HG02885 (cell line): Measurements from ENCODE around the gene DARS1.

Experiments
- ATAC-seq: cut with Tn5 transposase; IDR thresholded peaks from one replicate; pipeline ENCODE4 v1.9.1; 2021; ENCODE audit warnings: mild to moderate bottlenecking; ENCODE audit not compliant: unreplicated experiment, poor library complexity

Gene DARS1

GRCh38 chr2:135948642-135949355 lies 36.6 kb downstream of the DARS1 start:
- peak; percentile 64 for ATAC-seq

GRCh38 chr2:135948141-135948540 lies 37.3 kb downstream of the DARS1 start:
- no peak for ATAC-seq

GRCh38 chr2:135947483-135947882 lies 37.9 kb downstream of the DARS1 start:
- ATAC-seq = no peak

DNA sequence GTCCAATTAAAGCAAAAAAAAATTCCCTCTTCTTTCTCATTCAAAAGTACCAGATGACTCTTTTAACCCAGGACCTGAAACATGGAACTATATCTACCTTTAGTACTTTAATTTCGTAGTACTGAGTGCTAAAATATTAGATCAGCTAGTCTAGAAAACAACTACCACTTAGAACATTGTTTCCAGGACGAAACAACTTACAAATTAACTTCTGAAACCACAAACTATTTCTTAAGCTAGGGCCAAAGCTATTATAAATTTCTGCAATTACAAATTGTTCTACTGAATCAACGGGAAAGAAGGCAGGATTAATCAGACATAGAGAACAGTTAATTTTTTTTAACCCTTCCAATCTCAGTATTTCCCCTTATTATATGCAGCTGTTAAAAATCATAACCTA lies 39.9 kb downstream of the DARS1 start:
- ATAC-seq = no peak

- ATAC-seq = no peak
Measured at GRCh38 chr2:135944625-135945024, 40.8 kb downstream of the DARS1 start.

DNA sequence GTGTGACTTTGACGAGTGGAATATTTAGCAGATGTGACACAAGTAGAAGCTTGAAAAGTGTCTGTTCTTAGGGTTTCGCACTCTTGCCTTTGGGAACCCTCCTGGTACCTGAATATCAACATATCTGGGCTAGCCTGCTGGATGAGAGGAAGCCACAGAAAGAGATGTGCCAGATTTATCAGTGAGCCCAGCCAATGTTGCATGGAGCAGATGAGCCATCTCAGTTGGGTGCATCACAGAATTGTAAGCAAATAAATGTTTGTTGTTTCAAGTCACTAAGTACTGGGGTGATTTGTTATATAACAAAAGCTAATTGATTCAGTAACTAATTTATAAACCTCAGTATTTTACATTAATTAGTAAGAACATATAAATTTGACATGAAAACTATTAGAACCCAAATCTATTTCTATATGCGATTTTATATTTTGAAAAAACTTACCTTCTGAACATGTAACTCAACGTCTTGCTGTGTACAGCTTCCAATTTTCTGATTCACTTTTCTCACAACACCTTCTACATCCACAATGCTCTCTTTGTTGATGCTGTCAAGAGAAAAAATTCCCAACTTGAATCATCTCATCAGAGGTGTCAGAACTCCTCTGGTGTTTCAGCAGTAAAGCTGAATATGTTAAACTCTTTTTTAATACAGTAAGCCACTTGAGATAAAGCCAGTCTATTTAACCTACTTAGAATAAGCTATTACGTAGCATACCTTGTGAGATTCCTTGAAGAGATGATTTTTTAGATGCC lies 42.3 kb downstream of the DARS1 start:
- ATAC-seq = no peak

GRCh38 chr2:135936524-135936923 lies 48.9 kb downstream of the DARS1 start:
- ATAC-seq = no peak

DNA sequence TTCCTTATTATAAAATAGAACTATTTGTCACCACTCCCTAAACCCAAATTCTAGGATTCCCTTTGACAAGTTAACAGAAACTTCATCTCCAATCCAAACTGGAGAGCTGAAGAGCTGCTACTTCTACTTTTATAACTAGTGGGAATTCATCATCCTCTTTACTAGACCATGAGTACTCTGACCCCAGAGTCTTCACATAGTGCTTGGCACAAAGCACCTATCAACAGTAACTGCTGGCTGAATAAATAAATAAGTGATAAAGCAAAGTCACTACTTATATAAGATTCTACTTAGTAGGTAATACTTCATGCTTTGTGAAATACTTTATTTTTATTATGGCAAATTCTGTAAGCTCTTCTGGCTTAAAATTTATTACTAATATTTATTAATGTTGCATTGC lies 49.5 kb downstream of the DARS1 start:
- ATAC-seq = no peak

DNA sequence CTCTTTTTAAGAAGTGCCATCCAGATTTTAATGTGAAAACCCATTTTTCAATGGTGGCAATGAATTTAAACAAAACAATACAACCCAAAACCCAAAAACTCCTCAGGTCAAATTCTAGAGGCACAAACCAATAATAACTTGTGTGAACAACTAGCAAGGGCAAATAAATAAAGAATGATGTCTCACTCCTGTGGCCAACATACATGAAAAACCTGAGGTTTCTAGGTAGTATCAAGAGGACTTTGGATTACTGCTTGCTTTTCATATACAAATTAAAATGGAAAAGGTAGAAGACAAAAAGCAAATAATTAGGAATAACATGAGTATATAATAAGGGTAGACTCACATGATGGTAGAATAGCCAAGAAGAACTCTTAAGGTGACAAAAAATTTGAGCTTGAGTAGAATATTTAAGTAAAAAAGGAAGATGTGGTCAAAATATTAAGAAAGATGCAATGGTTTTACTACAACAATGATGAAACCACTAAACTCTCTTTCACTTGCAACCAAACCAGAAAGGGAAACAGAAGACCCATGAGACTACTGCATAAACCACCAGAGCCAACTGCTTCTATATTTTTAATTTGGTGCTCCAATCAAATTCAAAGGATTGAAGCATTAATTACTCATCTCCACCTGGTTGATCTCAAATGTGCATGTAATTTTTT lies 53.5 kb downstream of the DARS1 start:
- ATAC-seq = peak; percentile 92

DNA sequence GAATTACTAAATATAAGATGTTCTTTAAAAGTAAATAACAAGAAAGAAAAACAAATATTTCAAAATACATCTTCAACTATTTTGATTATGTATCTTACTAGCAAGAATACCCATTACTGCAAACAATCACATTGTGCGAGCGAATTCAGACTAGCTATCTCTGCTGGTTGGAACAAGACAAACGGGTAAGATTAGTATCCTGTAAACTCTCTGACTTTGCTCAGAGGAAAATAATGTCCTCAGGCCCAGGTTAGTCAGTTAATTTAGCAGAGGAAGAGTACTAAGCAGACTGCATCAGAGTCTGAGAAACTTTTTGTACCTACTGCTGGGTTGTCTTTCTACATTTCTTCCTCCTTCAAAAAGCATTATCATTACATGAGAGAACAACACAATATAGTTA lies 58.8 kb downstream of the DARS1 start:
- no peak for ATAC-seq

- no peak for ATAC-seq
Measured at GRCh38 chr2:135925571-135925970, 59.9 kb downstream of the DARS1 start.

- no peak for ATAC-seq
Measured at GRCh38 chr2:135916207-135916606, 69.2 kb downstream of the DARS1 start.

GRCh38 chr2:135914485-135914884 lies 70.9 kb downstream of the DARS1 start:
- no peak for ATAC-seq

- no peak for ATAC-seq
Measured at GRCh38 chr2:135913727-135914365, 71.6 kb downstream of the DARS1 start.

DNA sequence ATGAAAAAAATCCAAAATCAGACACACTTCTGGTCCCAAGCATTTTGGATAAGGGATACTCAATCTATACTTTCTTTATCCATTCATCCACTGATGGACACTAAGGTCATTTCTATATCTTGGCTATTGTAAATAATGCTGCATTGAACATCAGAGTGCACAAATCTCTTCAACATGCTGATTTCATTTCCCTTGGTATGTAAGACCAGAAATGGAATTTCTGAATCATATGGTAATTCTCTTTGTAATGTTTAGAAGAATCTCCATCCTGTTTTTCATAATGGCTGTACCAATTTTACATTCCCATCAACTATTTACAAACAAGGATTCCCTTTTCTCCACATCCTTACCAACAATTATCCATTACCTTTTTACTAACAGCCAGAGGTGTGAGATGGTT lies 75.5 kb downstream of the DARS1 start:
- no peak for ATAC-seq

GRCh38 chr2:135905679-135906078 lies 79.7 kb downstream of the DARS1 start:
- no peak for ATAC-seq

- no peak for ATAC-seq
Measured at GRCh38 chr2:135904341-135904989, 81.0 kb downstream of the DARS1 start.

- ATAC-seq = no peak
Measured at GRCh38 chr2:135903650-135904049, 81.8 kb downstream of the DARS1 start.

- ATAC-seq = no peak
Measured at GRCh38 chr2:135899567-135899966, 85.9 kb downstream of the DARS1 start.

DNA sequence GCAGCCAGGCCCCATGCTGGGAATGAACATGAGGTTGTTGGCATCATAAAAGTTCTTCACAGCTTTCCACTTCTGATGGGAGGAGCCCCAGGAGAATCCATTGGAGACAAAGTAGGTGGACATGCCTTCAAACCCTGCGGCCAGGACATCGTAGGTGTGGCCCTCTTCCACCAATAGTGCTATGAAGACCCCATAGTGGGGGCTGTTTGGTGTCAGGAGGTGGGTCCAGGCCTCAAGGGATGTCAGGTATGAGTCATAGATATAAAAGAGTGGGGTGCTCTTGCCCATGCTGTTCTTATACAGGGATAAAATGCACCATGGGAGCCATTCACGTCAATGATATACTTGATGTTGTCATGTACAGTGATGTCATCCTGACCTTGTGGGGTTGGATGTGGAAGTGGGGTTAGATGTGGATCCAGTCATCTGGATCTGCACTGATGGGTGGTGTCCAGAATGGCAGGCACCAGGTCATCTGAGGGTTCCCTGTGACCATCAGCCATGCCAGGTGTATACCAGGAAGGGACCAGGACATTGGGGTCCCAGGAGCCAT lies 87.1 kb downstream of the DARS1 start:
- no peak for ATAC-seq
